GOT3 (cell line): ENCODE data around the gene GLIS1.
A peak's percentile ranks its signal among the peaks of the same experiment; 100 is the strongest.

Source experiments
- DNase-seq: peaks from one replicate; lab custom pipeline; 2025; ENCODE audit warnings: mixed read lengths; lab: John Stamatoyannopoulos, UW

The GLIS1 gene

DNA sequence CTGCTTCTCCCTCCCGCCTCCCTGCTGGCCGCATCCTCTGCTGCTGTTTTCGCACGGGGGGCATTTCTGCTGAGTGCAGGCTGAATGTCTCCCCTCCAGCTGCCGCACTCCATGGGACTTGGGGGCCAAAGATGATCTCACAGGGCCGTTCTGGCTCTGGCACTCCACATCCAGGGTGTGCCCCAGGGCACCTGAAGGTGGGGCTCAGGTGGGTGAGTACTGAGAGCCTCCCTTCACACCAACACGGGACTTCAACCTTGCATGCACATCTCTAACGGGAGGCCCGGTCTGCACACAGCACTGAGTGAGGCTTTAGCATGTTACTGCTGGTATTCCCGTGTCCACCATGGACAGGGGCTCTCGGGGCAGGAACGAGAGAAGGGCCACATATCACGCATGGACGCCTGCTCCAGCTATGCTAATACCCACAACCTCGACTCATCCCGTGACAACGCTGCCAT is 190.9 kb downstream of the GLIS1 start:
- no peak for DNase-seq

DNA sequence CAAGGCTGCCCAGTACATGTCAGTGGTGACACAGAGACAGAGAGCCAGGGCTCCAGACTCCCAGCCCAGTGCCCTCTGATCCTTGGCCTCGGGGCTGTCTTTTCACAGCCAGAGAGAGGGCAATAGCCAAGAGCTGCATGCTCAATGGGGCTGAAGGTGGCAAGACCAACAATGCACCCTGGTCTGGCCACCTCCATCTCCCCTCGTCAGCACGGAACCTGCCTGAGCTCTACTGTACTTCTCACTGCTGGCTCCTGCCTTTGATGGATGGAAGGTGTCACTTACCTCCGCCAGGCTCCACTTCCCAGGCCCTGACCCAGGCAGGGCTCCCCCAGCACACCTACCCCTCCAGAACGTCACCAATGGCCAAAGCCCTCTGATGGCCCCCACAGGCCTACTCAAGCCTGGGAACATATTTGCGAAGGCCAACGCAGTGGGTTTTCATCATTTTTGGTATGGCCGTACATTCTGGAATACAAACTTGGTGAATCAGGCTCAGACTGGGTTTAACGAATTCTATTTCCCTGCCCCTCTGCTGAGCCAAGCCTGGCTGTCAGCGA is 191.7 kb downstream of the GLIS1 start:
- no peak for DNase-seq

DNA sequence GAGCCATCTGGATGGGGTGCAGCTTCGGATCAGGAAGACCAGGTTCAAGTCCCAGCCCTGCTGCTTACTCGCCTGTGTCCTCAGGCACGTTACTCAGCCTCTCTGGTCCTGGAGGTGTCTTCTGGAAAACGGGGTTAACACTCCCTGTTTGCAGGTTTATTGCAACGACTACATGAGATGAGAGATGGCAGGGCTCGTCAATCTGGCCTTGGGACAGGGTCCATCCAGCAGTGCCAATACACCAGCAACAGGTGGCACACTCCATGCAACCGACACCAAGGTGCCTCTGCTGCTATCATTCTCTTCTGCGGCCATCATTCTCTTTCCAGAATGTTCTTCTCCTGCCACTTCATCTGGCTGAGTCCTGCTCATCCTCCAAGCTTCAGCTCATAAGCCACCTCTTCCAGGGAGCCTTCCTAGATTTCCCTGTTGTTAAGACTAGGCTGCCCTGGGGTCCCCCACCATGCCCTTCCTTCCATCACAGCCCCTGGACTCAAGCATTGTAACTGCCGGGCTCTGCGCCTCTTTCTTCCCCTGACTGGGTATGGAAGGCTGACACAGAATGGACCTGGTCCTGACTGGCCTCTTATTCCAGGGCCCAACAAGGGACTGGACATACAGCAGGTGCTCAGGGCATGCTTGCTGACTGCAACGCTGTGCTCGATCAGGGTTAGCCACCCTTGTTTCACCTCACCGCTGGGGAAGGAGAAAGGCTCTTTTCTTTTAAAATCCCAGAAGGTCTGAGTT is 192.4 kb downstream of the GLIS1 start:
- DNase-seq, result no peak

DNA sequence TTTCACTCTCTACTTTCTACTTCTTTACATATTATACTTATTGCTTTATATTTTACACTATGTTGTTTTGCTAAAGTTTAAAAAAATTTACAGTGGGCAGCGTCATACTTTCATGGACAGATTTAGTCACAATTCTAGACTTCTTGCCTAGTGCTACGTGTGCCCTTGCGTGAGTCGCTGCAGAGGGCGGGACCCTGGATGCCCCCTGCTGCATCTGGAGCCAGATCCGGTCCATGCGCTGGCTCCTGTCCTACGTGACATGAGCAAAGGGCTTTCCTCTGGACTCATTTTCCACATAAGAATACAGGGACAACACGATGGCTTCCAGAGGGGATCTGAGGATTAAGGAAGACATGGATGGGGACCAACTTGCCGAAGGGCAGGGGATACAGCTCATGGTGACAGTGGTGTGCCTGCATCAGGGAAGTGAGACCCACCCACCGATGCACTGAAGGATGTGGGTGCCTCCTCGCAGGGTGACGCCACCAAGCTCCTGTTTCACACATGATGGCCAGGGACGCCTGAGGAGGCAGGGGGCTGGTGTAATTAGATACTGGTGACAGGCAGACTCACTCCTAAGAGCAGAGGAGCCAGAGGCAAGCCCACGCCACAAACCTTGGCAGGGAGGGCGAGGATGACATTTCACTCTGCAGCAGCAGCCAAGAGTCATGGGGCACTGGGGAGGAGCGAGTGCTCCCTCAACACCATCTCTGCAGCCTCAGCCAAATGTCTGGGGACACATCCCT is 193.1 kb downstream of the GLIS1 start:
- DNase-seq, result no peak

DNA sequence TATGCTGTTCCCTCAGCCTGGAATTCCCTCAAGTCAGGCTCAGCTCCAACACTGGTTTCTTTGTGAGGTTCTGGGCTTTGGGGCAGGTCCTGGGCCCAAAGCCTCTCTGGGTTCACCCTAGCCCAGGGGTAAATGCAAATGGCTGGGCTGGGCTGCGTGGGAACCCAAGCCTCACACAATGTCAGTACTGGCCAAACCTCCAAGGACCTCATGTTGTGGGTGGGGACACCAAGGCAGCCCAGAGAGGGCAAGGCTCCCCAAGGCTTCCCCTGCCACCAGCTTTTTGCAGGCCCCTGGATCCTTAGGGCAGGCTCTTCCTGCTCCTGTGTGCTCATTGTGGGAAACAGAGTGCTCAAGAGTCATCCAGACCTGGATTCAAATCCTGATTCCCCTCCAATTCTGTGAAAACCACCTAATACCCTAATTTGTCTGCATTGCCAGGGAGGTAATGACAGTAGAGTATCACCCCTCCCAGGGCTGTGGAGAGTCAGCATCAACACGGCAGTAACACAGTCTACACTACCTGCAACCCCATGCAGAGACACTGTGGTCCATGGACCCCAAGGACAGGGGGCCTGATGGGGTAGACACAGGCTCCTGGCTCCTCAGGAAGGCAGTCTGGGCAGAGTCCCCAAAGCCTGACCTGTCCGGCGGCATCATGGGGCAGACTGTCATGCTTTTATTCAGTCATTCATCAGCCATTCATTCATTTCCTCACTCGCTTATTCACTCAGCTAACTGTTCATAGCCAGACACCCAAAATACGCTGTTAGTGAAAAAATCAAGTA is 194.0 kb downstream of the GLIS1 start:
- DNase-seq, result no peak

DNA sequence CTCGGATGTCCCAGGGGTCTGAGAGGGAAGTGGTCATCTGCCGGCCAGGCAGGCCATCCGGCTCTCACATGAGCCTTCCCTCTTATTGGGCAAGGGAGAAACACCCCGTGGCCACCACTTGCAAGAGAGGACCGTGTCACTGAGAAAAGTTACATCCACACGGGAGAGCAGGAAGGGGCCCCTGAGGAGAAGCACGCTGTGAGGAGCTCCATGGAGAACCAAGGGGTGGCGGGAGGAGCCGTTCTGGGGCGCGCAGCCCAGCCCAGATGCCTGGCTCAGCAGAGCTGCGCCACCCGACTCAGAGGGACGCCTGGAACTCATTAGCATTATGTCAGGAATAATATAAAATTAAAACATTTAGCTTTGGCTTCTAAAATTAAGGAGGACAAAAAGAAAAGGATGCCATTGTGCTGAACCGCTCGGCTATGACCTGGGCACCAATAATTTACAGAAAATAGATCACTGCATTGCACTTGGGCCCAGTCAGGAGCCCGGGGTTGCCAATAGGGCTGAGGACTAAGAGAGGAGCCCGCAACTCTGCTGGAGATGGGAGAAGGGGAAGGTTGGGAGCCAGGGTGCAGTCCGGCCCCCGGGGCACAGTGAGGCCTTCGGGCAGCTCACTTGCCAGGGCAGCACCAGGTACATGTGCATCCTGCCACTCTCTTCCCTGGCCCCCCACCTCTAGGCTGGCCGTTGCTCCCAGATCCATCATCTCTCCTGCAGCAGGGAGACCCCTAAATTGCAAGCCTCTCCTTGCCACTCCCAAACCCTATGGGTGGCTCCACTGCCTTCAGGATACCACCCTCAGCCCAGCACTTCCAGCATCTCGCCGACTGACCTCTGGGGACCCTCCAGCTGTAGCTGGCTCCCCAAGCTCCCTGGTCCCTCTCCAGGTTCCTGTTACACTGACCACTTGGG is 194.9 kb downstream of the GLIS1 start:
- no peak for DNase-seq

DNA sequence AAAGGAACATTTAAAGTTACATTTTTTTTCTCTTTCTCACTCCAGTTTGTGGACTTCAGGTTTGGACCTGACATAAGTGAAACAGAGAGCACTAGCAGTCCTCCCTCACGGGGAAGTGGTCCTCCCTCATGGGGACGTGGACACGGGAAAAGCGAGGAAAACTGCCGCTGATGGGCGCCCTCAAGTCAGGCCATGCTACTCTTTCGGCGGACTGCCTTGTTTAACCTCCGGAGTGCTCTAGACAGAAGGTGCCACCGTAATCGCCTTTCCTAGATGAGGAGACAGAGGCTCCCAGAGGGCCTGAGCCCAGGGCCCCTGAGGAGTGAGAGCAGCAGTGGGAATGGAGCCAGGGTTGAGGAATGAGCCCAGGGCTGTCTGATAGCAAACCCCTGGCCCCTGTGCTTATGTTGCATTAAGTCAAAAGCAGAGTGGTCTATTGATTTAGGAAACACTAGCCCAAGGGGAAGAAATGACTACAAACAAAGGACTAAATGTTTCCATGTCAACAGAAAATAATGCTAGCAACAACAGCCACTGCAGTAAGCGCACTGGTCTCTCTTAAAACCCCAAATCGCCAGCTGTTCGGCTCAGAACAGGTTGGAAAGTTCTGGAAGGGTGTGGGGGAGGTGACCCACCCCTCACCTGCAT is 195.7 kb downstream of the GLIS1 start:
- DNase-seq, result no peak

DNA sequence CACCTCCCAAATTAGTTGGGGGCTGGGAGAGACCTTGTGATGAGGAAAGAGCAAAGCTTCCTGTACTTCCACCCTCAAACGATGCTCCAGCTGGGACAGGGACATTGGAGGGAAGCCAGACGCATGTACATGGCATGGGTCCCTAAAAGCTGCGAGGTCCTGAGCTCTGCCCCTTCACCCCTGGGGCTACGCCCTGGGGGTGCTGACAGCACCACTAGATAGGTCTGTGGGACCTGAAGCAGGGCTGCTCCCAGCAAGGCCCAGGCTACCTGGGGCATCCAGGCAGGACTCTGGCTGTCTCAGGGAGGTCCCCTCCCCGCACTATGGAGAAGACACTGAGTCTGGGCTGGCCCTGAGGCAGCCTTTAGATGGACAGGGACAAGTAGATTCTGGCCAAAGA is 196.4 kb downstream of the GLIS1 start:
- DNase-seq, result no peak

DNA sequence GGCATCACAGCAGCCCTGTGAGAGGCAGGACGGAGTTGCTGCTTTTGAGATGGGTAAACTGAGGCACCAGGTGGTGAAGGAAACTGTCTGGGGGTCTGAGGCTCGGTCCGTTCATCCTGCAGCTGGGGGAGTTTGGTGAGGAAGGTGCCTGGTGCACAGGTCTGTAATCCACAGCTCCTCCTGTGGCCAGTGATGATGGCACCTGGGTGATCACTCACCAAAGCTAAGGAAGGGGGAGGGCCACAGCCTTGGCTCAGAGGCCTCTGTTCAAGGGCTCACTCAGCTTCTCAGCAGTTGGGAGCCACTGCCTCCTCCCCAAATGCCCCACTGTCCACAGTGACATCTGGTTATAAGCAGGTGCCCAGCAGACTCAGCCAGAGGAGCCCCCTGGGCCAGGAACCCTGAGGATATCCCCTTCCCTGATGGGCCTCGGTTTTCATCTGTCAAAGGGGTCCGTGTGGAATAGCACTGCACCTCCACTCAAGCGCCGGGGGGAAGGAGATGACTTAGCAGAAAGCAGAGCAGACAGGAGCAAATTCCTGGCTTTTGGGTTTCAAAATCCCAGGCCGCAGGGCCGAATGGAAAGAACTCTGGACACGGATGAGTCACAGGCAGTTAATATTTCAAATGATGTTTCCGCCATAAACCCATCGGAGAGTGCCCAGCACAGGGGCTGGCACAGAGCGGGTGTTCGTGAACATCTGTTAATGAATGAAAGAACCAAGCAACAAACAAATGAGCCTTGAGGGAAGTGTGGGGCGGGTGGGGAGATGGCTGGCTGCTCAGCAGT is 197.0 kb downstream of the GLIS1 start:
- DNase-seq, result peak; percentile 39

DNA sequence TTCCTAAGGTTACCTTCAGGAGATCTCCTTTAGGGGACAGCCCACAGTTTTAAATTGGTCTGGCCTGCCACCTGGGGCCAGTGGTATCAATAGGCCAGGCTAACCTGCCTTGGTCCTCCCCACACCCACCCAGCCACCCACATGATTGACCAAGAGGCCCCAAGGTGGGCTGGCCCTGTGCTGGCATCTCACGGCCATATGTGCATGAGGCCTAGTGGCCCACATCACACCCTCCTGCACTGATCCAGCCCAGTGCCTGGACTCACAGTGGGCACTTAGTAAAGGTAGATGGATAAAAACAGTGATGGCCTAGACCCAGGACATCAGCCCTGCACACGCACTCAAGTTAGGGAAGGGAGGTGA is 197.7 kb downstream of the GLIS1 start:
- DNase-seq, result no peak

DNA sequence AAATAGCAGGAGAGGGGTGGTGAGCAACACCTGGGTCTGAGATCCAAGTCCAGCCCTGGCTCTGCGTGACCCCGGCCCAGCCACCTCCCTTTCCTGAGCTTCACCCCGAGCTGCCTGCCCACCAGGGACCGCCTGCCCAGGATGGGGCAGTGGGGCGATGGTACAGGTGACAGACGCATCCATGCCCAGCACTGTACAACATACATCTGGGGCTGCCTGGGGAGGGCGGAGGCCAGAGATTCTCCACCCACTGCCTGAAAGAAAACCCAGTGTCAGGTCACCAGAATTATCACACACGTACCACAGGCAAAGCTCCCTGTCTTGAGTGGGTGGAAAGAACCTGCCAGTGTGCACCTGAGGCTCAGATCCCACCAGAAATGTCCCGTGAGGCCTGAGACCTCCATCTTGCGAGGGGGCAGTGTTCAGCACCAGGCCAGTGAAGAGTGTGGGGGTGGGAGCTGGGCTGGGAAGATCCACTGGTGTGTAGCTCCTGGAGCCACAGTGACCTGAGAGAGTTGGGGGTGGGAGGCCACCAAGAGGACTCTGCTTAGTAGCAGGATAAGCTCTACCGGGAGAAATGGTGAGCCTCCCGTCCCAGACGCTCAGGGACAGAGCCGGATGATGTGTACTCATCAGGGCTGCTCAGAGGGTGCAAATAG is 198.2 kb downstream of the GLIS1 start:
- no peak for DNase-seq

DNA sequence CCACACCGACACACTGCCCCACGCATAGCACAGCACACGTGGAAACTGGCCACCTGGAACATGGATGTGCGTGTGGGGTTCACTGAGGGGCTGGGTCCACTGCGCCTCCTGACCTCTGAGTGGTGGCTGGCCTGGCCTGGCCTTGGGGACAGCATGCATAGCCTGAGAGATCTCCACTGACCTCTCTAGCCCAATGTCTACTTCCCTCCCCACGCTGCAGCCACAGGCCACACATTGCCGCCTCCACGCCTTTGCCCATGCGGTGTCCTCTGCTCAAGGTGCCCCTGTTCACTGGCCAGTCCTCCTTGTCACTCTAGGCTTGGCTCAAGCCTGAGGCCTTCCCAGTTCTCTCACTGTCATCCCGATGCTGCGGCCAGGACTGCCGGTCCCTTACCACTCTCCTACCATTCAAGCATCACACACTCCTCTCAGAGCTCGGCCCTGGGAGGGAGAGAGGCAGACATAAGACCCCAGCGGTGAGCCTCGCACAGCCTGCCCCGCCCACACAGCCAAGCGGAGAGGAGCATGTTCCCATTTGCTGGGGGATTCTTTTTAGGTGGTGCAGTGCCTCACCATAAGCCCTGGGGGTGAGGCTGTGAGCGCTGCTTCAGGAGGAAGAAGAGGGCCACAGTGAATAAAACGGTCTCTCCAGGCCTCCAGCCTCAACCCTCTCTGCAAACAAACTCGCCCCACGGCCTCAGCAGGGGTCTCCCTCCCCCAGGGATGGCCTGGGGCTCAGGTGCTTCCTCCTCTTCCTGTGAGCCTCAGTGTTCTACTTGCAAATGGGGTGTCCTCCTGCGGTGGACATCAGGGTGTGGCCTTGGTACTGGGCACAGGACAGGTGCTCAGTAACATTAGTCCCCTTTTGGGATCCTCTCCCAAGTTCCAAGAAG is 199.0 kb downstream of the GLIS1 start:
- no peak for DNase-seq

DNA sequence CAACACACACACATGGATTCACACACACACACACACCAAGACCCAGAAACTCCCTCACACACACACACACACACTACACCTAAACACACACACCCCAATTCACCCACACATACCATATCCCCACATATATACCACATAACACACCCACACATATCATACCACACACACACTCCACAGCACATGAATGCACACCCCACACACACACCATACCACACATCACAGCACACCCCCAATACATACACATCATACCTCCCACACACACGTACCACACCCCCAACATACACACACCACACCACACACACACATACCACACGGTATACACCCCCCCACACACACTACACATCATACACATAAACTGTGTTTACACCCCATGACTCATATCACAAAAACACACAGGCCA is 199.7 kb downstream of the GLIS1 start:
- no peak for DNase-seq

DNA sequence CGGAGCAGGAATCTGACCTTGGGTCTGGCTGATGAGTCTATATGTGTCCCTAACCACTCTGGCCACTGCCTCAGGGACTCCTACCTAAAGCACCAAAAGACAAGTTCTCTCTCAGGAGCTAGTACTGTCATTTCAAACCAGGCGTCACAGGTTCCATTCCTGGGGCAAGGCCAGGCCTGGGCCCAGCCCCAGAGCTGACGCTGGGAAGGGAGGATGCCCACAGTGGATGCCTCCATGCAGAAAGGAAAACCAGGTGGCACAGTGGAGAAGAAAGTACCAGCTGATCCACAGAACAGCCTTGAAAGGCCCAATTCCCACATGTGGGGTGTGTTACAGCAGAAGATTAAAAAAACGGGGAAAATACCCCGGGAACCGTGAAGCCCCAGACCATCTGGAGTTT is 202.4 kb downstream of the GLIS1 start:
- no peak for DNase-seq

DNA sequence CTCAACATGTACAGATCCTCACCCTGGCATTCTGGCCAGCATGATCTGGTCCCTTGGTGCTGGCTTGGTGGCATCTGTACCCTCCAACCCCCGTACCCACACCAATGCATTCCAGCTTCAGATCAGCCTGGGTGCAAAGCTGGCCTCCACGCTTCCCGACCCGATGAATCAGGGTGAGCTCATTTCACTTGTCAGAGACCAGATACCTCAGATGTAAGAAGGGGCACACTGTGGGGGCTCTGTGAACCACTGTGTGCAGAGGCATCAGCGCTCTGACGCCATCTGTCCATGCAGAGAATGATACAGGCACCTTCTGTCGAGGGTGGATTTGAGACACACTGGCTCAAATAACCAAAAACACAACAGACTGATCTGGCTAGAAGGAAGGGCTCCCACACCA is 203.1 kb downstream of the GLIS1 start:
- no peak for DNase-seq

DNA sequence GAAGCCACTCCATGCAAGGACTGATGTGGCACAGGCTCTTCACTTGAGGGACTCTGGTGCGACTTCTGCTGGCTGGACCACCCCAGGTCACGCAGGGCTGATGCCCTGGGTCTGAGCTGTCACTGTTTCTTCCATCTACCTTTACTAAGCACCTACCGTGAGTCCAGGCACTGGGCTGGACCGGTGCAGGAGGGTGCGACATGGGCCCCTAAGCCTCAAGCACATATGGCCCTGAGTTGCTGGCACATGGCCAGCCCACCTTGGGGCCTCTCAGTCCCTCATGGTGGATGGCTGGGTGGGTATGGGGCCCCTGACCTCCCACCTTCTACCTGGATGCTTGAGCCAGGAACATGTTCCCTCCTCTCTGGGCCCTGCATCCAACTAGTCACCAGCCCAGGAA is 203.7 kb downstream of the GLIS1 start:
- no peak for DNase-seq

DNA sequence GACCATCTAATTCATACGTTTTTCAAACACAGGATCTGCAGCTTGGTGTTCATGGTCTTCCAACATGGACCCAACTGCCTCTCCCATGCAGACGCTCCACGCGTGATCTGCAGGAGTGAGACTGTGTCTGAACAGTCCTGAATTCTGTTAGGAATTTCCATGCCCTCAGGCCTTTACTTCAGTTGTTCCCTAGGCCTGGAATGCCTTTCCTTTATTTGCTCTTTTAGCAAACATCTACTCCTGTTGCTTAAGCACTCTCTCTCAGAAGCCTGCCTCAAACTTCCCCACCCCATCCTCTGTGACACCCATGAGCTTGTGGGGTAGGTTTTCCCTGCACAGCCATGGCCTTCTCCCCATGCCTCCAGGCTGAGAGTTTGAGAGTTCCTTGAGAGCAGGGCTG is 206.1 kb downstream of the GLIS1 start:
- DNase-seq, result no peak

DNA sequence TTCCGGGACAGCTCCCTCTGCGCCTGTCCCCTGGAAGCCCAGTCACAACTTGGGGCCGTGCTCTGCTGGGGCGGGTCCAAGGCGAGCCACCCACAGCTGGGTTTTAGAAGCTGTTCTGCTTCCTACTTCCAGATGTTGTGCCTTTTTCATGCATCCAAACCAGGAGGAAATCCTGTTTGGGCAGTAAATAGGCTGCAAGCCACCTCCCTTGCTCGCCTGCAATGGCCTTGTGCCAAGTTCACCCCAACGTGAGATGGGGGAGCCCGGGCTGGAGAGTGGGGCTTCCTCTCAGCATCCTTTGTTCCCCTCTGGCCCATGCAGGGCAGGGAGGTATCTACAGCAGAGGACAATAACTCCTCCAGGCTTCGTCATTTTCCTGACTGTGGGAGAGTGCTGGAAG is 206.6 kb downstream of the GLIS1 start:
- DNase-seq, result no peak

DNA sequence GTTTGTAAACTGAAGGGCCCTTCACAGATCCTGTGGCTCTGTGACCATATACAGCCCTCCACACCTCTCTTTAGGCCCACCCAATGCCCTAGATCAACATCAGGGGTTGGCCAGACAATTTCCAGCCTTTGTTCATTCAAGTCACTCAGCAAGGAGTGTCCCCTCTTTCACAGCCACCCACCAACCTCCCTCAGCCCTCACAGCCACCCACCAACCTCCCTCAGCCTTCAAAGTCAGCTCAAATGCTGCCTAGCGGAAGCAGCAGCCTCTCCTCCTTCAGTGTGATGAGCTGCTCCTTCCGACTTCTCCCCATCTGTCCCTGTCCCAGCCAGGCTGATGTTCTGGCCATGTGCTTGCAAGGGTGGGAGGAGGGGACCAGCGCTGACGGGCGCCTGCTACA is 208.4 kb downstream of the GLIS1 start:
- DNase-seq, result no peak
